GM23338 (cell line): ENCODE measurements around the gene MAN1C1.

Experiments used
- CREB1 ChIP-seq: fragments of 250-450 bp; sonication (Bioruptor Pico); IDR thresholded peaks from 2 replicates; pipeline ENCODE4 v1.5.0; 2020; ENCODE audit warnings: low read depth, mild to moderate bottlenecking, moderate library complexity
- CTCF ChIP-seq, 2 experiments: fragments of 200-600 bp in 1 of 2; sonication (generic) in 1 of 2; conservative IDR thresholded peaks; 2 replicates each; pipeline versions ENCODE4 v1.5.1 to v1.6.1; 2016 to 2017; ENCODE audit warnings: antibody characterized with exemption in 2 of 2, low read depth in 2 of 2, mild to moderate bottlenecking in 2 of 2, moderate library complexity in 1 of 2
- ETS1 ChIP-seq: IDR thresholded peaks from 2 replicates; pipeline ENCODE4 v1.6.1; 2016; ENCODE audit warnings: antibody characterized with exemption
- EZH2 ChIP-seq: fragments of 200-600 bp; sonication (generic); IDR thresholded peaks from one replicate; pipeline ENCODE4 v1.8.0; 2017; ENCODE audit warnings: antibody characterized with exemption, mild to moderate bottlenecking, low read depth; ENCODE audit not compliant: unreplicated experiment
- EZH2phosphoT487 ChIP-seq: fragments of 200-600 bp; sonication (generic); IDR thresholded peaks from one replicate; pipeline ENCODE4 v1.8.1; 2018; ENCODE audit warnings: antibody characterized with exemption; ENCODE audit not compliant: unreplicated experiment
- JUNB ChIP-seq: IDR thresholded peaks from one replicate; pipeline ENCODE4 v1.6.1; 2016; ENCODE audit warnings: antibody characterized with exemption; ENCODE audit not compliant: unreplicated experiment
- NANOG ChIP-seq: IDR thresholded peaks from 2 replicates; pipeline ENCODE4 v1.6.1; 2016; ENCODE audit warnings: antibody characterized with exemption, borderline replicate concordance
- POLR2AphosphoS5 ChIP-seq: IDR thresholded peaks from 2 replicates; pipeline ENCODE4 v1.6.1; 2016; ENCODE audit warnings: antibody characterized with exemption, low read depth
- REST ChIP-seq: IDR thresholded peaks from one replicate; pipeline ENCODE4 v1.6.1; 2018; ENCODE audit warnings: antibody characterized with exemption; ENCODE audit not compliant: unreplicated experiment
- ZNF114 ChIP-seq: fragments of 250-450 bp; sonication (Bioruptor Pico); IDR thresholded peaks from 2 replicates; pipeline ENCODE4 v1.5.0; 2020; ENCODE audit warnings: mild to moderate bottlenecking, moderate library complexity
- ZNF331 ChIP-seq: fragments of 250-450 bp; sonication (Bioruptor Pico); IDR thresholded peaks from 2 replicates; pipeline ENCODE4 v1.5.0; 2020; ENCODE audit warnings: low read depth, mild to moderate bottlenecking, moderate library complexity
- ZNF462 ChIP-seq: fragments of 250-450 bp; sonication (Bioruptor Pico); IDR thresholded peaks from 2 replicates; pipeline ENCODE4 v1.5.0; 2020; ENCODE audit warnings: mild to moderate bottlenecking, moderate library complexity

- TF ChIP-seq CTCF (conservative IDR thresholded peaks at IDR 0.05; ENCODE audit: low read depth in 2 of 2) (no peak), POLR2AphosphoS5 (no peak), ZNF331 (no peak), EZH2 (no peak), EZH2phosphoT487 (no peak), REST (no peak), CREB1 (CRISPR knock-in tag) (no peak), JUNB (no peak), ZNF114 (CRISPR knock-in tag) (no peak), ETS1 (no peak), ZNF462 (CRISPR knock-in tag) (no peak), NANOG (no peak)
Measured at GRCh38 chr1:25798666-25799351, 182.2 kb downstream of the MAN1C1 start.
